Right ventricle myocardium superior (tissue), 1 donor: ENCODE measurements around the gene SCAF4. TPM values are rescaled to one million over a fixed set of nuclear protein-coding genes. Genes with fewer than 3 reads are reported as not detected.
"Not testable (repeated sequence)": the region's sequence is repeated elsewhere in the genome, so short reads cannot be mapped to it uniquely, and the experiment has no call there.

ENCODE experiments used
- ATAC-seq: fragments of 200-7000 bp; cut with Tn5 transposase; one replicate; pipeline ENCODE4 v1.9.1; 2020; ENCODE audit warnings: mild to moderate bottlenecking; ENCODE audit not compliant: poor library complexity
- DNase-seq: peaks from one replicate; pipeline ENCODE4 v3.0.0-alpha.2; 2020
- intact Hi-C: fragments of 100-400 bp; cut with DNase I; formaldehyde crosslinking; loops from one replicate; pipeline ENCODE4 v1.11.2; 2022
- total RNA-seq: library from RNA; stranded (reverse); fragmentation: NEBNext Ultra II Directional; extraction: Animal tissue kit (Norgen Biotek cat#: 25700); gene quantifications from one replicate; pipeline ENCODE4 v1.2.1, GENCODE V29; 2021
- donor health status: DM: no; HTN: yes; CAD: no; lungs with severe emphysema.

Gene SCAF4
- total RNA-seq, 1 donor from 2014 or later = 15.4 TPM

DNA sequence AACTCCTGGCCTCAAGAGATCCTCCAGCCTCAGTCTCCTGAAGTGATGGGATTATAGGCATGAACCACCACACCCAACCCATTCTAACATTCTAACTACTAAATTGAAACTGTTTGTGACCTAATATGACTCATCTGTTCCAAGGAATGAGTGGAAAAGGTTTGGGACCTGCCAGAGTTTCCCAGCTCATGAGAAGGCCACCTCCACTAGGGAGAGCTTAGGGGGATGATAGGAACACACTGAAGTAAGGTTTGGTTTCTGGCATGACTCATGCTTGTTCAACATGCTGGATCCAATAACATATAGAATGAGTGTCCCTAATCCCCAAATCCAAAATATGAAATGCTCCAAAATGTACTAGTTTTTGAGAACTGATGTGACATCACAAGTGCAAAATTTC lies 18.9 kb upstream of the SCAF4 start:
- ATAC-seq = no peak
- intact Hi-C loops = no loop called here
- no peak for DNase-seq

DNA sequence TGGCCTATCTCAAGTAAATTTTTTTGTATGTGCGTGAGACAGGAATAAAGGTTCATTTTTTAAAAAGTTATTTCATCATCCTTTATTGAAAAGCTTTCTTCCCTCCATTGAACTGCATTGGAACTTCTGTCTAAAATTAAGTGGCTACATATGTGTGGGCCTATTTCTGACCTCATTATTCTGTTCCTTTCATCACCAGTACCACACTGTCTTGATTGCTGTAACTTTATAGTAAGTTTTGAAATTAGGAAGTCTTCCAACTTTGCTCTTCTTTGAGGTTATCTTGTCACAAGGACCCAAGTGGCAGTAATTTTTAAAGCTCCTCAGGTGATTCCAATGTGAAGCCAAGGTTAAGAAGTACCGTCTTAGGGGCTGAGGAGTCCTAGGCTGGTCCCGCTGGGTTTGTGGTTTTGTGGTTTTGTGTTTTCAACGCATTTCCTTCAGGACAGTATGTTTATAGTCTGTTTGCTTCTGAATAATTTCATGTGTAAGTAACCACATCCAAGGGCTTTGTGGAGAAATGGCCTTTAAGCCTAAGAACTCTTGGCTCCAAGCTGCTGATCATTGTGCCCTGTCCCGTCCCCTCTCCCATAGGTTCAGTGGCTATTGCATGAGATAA lies 12.4 kb upstream of the SCAF4 start:
- intact Hi-C loops = loop anchor here (10.0 kb wide), 1 partner anchor 61 kb away; no protein-coding TSS in a partner anchor
- DNase-seq (no peak), ATAC-seq (no peak)

DNA sequence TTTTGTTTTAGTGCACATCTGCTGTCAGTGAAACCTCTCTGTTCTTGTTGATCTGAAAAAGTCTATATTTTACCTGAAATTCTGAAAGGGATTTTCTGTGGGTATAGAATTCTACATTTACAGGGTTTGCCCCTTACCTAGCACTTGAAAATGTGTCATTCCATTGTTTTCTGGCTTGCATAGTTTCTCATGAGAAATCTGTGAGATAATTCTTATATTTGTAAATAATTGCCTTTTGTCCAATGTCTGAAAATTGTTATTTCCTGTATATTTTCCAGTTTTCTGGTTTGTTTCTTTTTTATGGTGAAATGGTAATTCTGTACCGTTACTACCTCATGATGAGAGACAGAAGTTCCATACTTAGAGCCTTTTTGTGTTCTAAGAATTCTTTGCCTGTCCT lies 11.8 kb upstream of the SCAF4 start:
- no peak for DNase-seq
- ATAC-seq = no peak
- intact Hi-C loops = loop anchor here (10.0 kb wide), 1 partner anchor 61 kb away; no protein-coding TSS in a partner anchor

DNA sequence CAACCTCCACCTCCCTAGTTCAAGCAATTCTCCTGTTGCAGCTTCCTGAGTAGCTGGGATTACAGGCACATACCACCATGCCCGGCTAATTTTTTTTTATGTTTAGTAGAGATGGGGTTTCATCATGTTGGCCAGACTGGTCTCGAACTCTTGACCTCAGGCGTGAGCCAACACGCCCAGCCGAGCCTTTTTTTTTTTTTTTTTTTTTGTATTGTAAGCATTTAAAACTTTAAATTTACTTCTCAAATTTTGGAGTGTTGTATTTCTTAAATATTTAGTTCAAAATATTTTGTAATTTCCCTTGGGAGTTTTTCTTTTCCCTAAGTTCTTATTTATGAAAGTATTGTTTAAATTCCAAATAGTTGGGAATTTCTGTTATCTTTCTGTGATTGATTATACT lies 9.2 kb upstream of the SCAF4 start:
- no peak for ATAC-seq
- intact Hi-C loops = loop anchor here (10.0 kb wide), 1 partner anchor 64 kb away; no protein-coding TSS in a partner anchor
- no peak for DNase-seq

DNA sequence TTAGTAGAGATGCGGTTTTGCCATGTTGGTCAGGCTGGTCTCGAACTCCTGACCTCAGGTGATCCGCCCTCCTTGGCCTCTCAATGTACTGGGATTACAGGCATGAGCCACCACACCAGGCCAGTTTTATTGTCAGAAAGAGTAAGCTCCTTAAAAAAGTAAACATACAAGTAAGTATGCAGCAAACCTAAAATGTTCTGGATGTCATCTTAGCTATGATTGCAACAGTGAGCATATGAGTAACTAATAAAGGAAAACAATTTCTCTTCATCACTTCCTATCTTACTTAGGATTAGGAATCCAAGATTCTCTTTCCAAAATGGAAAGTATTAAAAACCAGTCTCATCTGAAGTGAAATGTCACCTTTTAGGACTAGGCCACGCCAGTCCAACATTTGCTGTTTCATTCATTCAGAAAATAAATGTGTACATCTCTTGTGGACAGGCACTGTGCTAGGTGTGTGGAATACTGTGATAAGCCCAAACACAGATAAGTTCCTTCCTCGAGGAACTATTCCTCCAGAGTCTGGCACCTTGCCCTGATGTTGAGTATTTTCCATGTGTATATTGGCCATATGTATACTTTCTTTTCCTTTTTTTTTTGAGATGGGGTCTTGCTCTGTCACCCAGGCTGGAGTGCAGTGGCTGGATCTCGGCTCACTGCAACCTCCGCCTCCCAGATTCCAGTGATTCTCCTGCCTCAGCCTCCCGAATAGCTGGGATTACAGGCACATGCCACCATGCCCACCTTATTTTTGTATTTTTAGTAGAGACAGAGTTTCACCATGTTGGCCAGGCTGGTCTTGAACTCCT lies 5.9 kb upstream of the SCAF4 start:
- ATAC-seq, intact Hi-C loops, DNase-seq: not testable (repeated sequence)

DNA sequence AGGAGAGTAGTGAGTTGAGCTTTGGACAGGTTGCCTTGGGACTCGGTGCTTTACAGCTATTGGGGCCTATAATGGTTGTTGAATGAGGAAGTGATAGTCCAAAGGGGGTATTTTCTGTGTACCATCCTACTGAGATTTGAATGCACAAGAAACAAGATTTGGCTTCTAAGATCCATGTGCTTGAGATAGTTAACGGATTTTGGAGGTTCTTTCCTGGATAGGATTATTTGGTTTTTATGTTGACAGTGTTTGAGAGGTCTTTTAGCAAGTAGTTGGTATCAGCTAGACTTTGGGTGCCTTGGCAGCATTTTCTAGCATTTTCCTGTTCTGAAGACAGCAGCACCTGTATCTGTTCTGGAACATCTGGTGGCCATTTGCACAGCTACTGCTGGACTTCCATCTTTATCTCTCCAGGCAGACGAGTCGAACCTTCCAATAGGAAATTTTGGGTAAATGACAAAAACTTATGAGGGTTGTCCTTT lies 3.6 kb upstream of the SCAF4 start:
- ATAC-seq (no peak), DNase-seq (no peak)
- intact Hi-C loops = no loop called here

DNA sequence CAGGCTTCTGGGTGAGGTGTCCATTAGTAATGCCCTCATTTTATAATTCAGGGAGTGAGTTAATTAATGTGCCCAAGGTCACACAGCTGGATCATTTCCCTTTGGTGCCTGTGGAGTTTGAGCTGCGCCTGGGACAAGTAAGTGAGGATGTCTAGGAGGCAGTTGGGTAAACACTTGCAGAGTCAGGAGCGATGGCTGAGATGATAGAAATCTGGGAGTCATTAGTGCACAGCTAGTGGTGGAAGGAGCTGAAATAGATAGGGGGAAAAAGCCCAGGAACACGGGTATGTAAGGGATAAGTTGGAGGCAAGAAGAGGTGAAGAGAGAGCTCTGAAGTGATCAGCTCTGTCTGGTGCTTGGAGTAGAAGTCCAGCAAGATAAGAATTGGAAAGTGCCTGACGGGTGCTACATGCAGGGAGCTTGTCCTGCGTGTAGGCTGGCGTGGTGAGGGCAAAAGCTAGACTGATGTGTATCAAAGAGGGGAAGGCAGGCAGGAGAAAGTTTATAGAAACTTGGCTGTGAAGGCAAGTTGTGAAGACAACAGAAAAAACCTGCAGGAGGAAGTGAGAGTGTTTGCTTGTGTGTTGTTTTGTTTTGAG lies 1.7 kb upstream of the SCAF4 start:
- intact Hi-C loops = no loop called here
- DNase-seq (no peak), ATAC-seq (no peak)

DNA sequence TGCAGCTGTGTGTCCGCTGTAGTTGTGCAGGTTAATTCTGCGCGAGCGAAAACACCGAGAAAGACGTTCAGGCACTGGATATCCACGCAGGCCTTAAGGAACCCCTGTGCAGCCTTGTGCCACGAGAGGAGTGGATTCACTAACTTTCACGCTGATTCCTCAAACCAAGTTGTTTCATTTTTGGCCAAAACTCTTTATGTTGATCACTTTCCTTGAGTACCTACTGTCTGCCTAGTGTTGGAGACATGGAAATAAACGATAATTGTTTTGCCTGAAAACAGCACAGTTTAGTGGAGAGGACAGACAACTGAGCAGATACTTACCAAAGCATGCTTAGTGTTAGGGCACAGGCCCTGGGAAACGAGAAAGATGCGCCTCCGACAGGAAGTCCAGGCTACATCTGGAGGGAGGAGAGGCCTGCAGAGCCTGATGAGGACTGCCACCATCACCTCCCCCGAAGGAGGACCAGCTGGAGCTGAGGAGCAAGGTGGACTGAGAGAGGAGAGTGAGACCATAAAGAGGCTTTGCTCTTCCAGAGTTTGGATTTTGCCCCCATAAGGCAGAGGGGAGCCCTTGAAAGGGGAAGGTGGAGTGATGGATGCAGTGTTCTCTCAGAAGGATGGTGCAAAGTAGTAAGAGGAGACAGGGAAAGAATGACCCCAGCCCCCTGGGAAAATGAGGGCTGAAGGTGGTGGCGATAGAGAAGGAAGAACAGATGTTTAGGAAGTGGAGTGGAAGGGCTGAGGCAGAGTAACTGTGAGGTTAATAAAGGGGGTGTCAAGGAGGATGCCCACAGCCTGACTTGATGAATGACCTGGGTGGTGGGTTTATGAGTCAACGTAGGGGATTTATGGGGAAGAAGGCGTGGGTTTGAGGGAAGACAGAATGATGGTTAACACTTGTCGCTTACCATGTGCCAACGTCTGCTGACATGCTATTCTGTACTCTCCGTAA lies 956 bp upstream of the SCAF4 start:
- intact Hi-C loops = no loop called here
- DNase-seq = no peak
- no peak for ATAC-seq

DNA sequence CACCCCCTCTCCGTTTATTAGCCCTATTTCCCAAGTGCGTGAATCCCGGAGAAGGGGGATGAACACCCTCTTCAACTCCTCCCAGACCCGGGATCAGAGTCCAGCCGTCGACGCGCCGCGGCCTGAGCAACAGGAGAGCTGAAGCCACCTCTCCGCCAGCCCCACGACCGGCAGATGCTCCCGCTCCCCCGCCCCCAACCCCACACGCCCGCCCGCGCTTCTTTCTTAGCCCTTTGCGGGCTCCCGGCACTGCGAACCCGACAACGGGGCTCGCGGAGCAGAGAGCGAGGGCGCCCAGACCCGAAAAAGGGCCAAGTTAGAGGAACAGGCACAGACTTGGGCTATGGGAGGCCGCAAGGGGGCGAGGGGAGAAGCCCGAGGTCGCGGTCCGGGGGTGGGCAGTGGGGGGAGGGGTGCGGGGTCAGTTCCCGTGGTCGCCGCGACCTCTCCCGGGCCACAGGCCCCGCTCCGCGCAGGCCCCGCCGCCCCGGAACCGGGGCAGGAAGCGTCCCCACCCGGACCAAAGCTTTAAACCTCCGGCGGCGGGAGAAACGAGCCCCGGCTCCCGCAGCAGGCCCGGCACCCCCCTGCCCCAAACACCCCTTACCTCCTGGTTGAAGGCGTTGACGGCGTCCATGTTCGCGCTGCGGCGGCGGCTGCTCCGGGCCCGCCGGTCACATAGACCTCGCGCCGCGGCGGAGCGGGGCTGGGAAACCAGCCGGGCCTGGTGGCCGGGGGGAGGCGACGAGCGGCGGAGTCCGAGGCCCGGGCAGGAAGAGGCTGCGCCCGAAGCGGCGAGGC lies 662 bp downstream of the SCAF4 start:
- intact Hi-C loops = no loop called here
- DNase-seq (peak; percentile 57), ATAC-seq (peak; percentile 30)

DNA sequence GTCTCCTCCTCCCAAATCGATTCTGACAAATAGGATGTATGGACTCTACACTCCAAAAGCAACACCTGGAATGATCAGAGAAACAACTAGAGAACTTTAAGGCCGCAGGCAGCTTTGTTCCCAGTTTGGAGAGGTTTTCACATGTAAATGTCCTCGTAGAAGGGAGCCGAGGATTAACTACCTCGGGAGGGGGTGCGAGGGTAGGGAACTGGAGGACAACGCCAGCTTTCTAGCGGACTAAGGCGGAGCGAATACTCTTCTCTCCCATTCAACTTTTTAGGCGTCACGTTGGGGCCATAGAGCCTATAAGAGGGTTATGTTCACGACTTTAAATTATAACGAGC lies 1.2 kb downstream of the SCAF4 start:
- DNase-seq (no peak), ATAC-seq (peak; percentile 7)

DNA sequence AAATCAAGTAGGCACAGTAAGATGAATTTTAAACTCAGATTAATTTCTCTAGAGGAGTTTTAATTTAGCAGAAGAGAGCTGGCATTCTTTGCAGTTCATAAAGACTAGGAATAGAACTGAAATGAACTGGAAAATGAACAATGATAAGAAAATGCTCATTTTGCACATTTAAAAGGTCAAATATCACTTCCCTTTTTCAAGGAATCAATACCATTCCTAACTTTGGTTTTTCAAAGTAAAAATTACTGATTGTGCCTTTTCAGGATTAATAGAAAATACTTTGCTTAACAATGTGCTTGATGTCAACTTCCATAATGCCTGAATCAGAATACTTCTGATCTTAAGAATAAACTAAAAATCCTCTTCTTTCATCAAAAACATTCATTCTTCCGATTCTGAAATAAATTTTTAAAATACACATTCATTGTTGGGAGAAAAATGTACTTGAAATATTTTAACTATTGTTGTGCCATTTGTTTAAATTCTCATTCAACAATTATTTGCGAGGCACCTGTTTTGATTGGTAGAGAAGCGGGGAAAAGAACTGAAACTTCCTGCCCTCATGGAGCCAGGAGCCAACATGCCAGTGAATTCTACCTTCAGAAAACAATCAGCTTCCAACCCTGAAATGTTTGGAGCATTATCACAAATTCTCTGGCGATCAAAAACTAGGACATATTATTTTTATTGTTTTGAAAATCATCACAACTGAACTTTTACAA lies 2.1 kb downstream of the SCAF4 start:
- intact Hi-C loops = no loop called here
- DNase-seq (no peak), ATAC-seq (no peak)

More for the DNA sequence above, 1.2 kb downstream of the SCAF4 start:
- intact Hi-C loops = no loop called here

DNA sequence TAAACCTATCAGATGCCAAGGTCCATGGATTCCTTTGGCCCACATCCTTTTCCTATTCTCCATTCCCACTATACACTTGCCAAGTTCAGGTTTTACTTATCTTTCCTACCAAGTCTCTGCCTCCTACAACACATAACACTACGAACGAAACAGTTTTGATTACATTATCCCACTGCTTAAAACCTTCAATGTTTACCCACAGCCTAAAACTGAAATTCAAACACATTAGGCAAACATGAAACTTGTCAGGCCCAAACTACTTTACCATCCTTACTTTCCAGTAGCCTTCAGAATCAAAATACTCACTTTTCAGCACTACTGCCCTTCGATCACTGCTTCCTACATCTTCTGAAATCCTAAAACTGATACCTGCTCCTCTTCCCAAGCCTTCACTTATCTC lies 3.0 kb downstream of the SCAF4 start:
- no peak for ATAC-seq
- no peak for DNase-seq
- intact Hi-C loops = no loop called here

DNA sequence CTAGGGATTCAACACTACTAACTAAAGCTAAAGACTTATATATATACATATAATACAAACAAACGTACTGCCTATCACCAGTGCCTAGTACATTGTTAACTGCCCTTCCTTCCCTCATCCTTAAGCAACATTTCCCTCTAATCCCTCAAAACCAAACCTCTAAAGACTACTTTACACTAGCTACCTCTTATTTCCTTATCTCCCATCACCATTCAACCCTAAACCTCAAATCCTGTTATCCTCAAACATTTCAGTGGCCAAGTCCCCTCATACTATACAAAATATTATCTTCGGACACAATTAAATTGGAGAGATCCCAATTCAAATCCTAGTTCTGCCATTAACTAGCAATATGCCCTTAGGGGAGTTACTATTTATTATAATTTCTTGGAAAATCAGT lies 3.7 kb downstream of the SCAF4 start:
- DNase-seq = no peak
- intact Hi-C loops = no loop called here
- no peak for ATAC-seq

DNA sequence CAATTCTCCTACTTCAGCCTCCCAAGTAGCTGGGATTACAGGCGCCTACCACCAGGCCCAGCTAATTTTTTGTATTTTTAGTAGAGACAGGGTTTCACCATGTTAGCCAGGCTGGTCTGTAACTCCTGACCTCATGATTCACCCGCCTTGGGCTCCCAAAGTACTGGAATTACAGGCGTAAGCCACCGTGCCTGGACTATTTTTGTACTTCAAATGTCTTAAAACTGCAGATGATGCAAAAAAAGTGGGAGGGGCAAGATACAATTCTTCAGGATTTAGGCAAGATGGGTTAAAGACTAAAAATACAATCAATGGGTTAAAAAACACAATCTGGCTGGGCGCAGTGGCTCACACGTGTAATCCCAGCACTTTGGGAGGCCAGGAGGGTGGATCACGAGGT lies 4.7 kb downstream of the SCAF4 start:
- intact Hi-C loops = no loop called here
- ATAC-seq (no peak), DNase-seq (no peak)

DNA sequence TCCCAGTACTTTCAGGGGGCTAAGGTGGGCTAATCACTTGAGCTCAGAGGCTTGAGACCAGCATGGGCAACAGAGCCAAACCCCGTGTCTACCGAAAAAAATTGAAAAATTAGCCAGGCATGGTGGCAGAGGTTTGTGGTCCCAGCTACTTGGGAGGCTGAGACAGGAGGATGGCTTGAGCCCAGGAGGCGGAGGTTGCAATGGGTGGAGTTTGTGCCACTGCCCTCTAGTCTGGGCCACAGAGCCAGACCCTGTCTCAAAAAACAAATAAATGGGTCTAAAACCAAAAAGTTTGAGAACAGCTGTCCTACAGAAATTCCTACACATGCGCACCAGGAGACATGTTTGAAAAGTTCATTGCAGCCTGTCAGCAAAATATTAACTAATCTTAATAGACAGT lies 5.5 kb downstream of the SCAF4 start:
- DNase-seq (no peak), ATAC-seq (no peak)
- intact Hi-C loops = no loop called here

DNA sequence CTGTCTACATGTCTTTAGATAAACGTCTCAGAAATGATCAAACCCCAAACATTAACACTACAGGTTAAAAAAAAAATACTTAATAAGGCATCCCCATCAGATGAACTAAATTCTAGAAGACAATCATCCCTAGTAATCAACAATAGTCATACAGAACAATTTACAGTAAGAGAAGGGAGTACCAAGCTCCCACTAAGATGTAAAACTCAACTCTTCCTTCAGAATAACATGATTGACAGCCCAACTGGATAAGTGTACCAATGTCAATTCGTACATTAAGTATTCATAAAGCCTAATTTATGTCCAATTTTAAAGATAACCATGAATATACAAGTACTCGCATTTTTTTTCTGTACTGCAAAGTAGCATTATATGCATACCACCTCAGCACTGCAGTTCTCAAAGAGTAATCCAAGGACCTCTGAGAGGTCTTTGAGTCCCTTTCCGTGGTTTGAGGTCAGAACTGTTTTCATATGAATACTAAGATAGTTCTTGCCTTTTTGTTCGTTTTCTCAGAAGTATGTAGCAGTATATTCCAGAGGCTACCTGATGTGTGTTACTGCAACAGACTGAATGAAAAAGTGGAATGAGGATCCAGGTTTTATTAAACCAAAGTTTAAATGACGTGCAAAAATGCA lies 6.6 kb downstream of the SCAF4 start:
- no peak for ATAC-seq
- no peak for DNase-seq
- intact Hi-C loops = no loop called here

DNA sequence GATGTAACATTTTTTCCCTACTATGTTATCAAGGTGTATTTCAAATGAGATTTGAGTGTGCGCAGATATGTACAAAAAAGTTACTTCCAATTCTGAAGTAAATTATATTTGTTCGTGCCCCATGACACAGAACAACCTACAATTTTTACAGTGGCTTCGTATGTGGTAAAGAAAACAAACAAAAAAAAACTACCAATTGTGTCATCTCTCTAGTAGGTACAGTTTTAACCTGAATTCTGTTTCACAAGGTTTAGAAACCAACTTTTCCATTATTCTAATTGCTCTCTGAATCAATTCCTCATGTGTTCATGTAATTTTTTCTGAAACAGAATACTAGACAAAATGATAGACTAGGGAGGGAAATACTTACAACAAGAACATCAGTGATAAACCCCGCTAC lies 7.4 kb downstream of the SCAF4 start:
- ATAC-seq (no peak), DNase-seq (no peak)
- intact Hi-C loops = no loop called here
